Measurements from ENCODE around the gene CFAP61. TPM values are rescaled to one million over a fixed set of nuclear protein-coding genes. Genes with fewer than 3 reads are reported as not detected.

The CFAP61 gene
- total RNA-seq, 2 donors from 2014 or later = 1.0 TPM

DNA sequence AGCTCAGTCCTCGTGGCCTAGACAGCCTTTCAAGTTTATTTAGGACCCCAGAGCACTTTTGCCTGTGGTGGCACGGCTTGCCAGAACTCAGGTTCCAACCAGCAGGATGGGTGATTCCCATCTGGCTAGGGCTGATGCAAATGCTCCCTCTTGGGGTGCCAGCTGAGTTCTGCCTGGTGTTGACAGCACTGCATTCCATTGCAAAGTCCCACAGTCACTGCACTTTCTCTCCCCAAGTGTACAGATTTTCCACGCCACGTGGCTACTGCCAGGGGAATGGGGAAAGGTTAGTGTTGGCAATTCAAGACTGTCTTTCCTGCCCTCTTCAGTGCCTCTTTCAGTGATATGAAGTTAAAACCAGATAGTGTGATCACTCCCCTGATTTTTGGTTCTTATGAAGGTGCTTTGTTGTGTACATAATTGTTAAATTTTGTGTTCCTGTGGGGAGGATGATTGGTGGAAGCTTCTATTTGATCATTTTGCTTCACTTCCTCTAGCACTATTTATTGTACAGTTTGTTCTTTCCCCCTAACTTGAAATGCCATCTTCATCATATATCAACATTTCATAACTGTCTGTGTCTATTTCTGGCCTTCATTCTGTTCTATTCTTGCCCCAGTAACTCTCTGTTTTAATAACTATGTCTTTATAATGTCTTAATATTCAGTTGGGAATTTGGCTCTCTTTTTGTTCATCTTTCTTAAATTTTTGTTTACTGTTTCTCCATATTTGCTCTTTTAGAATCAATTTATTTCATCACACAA, 86.2 kb downstream of the CFAP61 start:
- ATAC-seq = peak; percentile 27 to 90
- DNase-seq = no peak
- intact Hi-C loops (cut with DNase I) = no loop called here

GRCh38 chr20:20139403-20139802, 87.1 kb downstream of the CFAP61 start:
- intact Hi-C loops (cut with DNase I) = no loop called here
- ATAC-seq (no peak), DNase-seq (no peak)

GRCh38 chr20:20143165-20143564, 90.8 kb downstream of the CFAP61 start:
- intact Hi-C loops (cut with DNase I) = no loop called here
- no peak for DNase-seq
- no peak for ATAC-seq

DNA sequence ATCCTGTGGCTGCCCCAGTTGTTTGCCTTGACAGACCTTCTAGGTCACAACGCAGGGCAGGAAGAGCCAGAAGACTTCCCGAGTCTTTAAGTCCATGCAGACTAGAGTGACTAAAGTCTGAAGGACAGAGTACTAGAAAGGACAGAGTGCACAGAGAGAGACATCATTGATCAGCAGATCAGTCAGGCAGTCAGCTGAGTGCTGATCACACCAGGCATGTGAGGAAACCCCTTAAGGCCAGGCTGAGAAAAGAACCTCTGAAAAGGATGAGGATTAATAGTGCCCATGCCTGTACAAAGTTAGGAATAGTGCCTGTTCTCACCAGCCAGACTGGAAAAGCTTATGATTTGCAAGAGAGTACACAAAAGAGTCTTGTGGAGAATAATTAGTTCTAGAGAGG, 91.3 kb downstream of the CFAP61 start:
- intact Hi-C loops (cut with DNase I) = no loop called here
- ATAC-seq (no peak), DNase-seq (no peak)

GRCh38 chr20:20148779-20149178, 96.4 kb downstream of the CFAP61 start:
- intact Hi-C loops (cut with DNase I) = no loop called here
- no peak for DNase-seq
- no peak for ATAC-seq

- intact Hi-C loops (cut with DNase I) = no loop called here
- no peak for ATAC-seq
- no peak for DNase-seq
Measured at GRCh38 chr20:20150241-20150640, 97.9 kb downstream of the CFAP61 start.

DNA sequence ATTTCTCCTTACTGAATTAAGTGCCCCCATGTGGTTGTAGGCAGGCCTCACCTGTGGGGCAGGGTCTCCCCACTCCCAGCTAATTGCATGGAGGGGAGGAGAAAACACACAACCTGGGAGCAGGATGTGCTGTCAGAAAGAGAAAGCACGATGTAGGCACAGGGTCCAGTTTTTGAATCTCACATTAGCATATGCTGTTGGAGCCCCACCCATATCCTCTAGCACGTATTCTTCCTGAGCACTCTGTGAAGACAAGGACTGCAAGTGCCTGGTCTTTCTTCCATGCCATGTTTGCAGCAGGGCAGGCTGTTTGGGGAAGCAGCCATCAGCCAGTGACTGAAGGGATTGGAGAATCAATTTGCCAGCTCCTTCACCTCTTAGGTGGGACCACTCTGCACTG, 108.2 kb downstream of the CFAP61 start:
- ATAC-seq (no peak), DNase-seq (no peak)
- intact Hi-C loops (cut with DNase I) = no loop called here

- DNase-seq = no peak
- intact Hi-C loops (cut with DNase I) = no loop called here
- ATAC-seq = no peak
Measured at GRCh38 chr20:20161611-20162010, 109.3 kb downstream of the CFAP61 start.

- no peak for ATAC-seq
- intact Hi-C loops (cut with DNase I) = no loop called here
- DNase-seq = no peak
Measured at GRCh38 chr20:20167698-20168097, 115.4 kb downstream of the CFAP61 start.

DNA sequence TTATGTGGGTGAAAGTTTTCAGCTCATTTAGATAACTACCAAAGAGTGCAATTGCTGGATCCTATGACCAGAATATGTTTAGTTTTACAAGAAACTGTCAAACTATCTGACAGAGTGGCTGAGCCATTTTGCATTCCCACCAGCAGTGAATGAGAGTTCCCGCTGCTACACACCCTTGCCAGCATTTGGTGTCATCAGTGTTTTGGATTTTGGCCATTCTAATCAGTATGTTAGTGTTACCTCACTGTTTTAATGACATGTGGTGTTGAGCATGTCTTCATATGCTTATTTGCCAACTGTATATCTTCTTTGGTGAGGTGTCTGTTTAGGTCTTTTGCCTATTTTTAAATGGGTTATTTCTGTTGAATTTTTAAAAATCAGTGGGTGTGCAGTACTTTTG, 120.9 kb downstream of the CFAP61 start:
- ATAC-seq (no peak), DNase-seq (no peak)
- intact Hi-C loops (cut with DNase I) = no loop called here

GRCh38 chr20:20174089-20174835, 121.9 kb downstream of the CFAP61 start:
- no peak for DNase-seq
- ATAC-seq = no peak
- intact Hi-C loops (cut with DNase I) = no loop called here

DNA sequence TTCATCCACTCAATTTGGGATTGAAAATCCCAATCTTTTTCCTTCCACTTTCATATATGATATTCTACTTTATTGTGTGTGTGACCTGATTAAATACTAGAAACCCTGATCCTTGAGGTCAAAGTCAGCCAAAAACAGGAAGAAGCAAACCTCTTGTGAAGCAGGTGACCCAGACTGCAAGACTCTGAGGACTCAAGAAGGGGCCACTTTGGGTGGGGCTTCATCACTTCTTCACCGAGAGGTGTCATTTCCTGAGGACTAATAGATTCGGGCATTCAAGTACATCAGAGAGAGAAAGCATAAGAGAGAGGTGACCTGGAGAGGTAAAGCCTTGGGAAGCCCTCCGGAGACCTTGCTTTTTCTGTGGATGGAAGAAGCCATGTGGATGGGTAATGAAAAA, 129.0 kb downstream of the CFAP61 start:
- intact Hi-C loops (cut with DNase I) = no loop called here
- DNase-seq (no peak), ATAC-seq (no peak)

DNA sequence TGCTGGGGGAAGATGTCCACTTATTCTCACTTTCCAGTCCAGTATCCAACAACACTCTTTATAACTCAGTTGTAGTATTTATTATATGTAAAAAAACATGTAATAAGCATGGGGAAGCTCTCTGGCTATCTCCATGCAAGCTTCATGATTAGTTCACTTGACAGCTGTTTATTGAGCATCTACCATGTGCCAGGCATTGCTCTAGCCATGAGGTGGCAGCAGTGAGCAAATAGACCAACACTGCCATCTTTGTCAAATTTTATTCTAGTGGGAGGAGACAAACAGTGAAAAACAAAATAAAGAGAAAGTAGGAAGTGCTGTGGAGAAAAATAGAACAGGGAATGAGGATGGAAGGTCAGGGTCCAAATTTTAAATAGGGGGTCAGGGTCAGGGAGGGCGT, 131.8 kb downstream of the CFAP61 start:
- no peak for ATAC-seq
- intact Hi-C loops (cut with DNase I) = no loop called here
- no peak for DNase-seq

DNA sequence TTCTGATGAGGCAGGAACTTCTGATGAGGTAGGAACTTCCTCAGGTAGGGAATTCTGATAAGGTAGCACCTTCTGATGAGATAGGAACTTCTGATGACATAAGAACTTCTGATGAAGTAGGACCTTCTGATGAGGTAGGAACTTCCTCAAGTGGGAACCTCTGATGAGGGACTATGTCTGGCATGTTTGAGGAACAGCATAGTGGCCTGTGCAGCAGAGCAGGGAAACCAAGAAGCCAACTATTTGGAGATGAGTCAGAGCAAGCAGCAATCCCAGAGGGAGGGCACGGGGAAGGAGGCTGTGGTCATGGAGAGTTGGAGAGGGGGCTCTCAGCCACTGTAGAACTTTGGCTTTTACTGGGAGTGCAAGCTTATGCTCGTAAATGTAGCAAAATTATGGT, 132.4 kb downstream of the CFAP61 start:
- ATAC-seq = no peak
- no peak for DNase-seq
- intact Hi-C loops (cut with DNase I) = no loop called here

GRCh38 chr20:20188647-20189046, 136.3 kb downstream of the CFAP61 start:
- intact Hi-C loops (cut with DNase I) = no loop called here
- no peak for DNase-seq
- no peak for ATAC-seq

GRCh38 chr20:20192366-20192765, 140.0 kb downstream of the CFAP61 start:
- DNase-seq (no peak), ATAC-seq (no peak)
- intact Hi-C loops (cut with DNase I) = no loop called here

DNA sequence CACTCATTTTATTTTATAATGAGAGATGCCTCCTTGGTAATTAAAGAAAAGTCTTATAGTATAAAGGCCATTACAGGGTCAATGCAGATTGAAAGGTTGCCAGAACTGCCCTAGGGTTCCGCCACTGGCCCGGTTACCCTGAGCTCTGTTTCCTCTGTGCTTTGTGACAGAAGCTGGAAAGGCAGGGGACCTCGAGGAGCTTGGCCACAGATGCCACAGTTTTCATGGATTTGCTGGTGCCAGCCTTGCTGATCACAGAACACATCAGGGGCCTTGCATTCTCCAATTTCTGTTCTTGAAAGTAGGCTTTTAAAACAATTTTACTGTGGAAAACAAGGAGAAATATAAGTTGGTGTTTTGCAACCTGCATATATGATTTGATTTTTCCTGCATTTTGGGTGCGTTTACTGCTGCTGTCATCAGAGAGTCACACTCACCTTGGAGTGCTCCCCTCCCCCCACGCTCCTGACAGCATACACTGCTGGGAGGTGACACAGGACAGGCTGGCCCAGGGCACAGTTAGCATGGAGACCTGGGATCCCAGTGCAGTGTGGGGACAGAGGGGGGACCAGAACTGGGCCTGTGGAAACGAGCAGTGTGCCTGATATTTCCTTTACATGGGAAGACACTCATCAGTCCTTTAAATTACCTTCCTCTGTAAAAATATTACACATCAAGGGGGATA, 142.8 kb downstream of the CFAP61 start:
- peak; percentile 28 for DNase-seq
- ATAC-seq = peak; percentile 61
- intact Hi-C loops (cut with DNase I) = no loop called here

GRCh38 chr20:20196610-20197009, 144.3 kb downstream of the CFAP61 start:
- no peak for DNase-seq
- ATAC-seq = no peak
- intact Hi-C loops (cut with DNase I) = no loop called here

GRCh38 chr20:20198011-20198410, 145.7 kb downstream of the CFAP61 start:
- intact Hi-C loops (cut with DNase I) = no loop called here
- ATAC-seq = no peak
- no peak for DNase-seq

- ATAC-seq (no peak), DNase-seq (no peak)
- intact Hi-C loops (cut with DNase I) = no loop called here
Measured at GRCh38 chr20:20199361-20200160, 147.2 kb downstream of the CFAP61 start.
